CD14-positive monocyte (primary cell): ENCODE data around the gene PCOLCE2. TPM values are rescaled to one million over a fixed set of nuclear protein-coding genes. Genes with fewer than 3 reads are reported as not detected.

Source experiments
- DNase-seq, 3 donors: peaks; one replicate each; pipeline ENCODE4 v3.0.0-alpha.2; 2011 to 2022
- H2AFZ ChIP-seq: 2 replicates; pipeline ENCODE4 v1.6.0; 2012; ENCODE audit warnings: mild to moderate bottlenecking, low read depth, low read length, inconsistent platforms; ENCODE audit not compliant: insufficient read depth, poor library complexity, severe bottlenecking
- H3K27ac ChIP-seq, 2 donors: 1 replicate in 1 of 2; 2 replicates in 1 of 2; pipeline ENCODE4 v1.5.1; 2012 to 2013; ENCODE audit warnings: low read length in 2 of 2, control low read depth in 1 of 2, inconsistent platforms in 1 of 2, low read depth in 1 of 2, mild to moderate bottlenecking in 1 of 2
- H3K27me3 ChIP-seq, 2 donors: one replicate each; pipeline versions ENCODE4 v1.6.0 to v1.6.1; 2011 to 2013; ENCODE audit warnings: low read length in 2 of 2; ENCODE audit not compliant: control insufficient read depth in 2 of 2, insufficient read depth in 2 of 2
- H3K36me3 ChIP-seq, 2 donors: replicated peaks in 1 of 2; 1 replicate in 1 of 2; 2 replicates in 1 of 2; pipeline versions ENCODE4 v1.5.1 to v1.6.1; 2012 to 2013; ENCODE audit warnings: low read length in 2 of 2, control low read depth in 1 of 2, inconsistent platforms in 1 of 2, mild to moderate bottlenecking in 1 of 2; ENCODE audit not compliant: insufficient read depth in 2 of 2, control insufficient read depth in 1 of 2
- H3K4me1 ChIP-seq, 2 donors: 1 replicate in 1 of 2; 2 replicates in 1 of 2; pipeline versions ENCODE4 v1.5.1 to v1.6.1; 2012 to 2013; ENCODE audit warnings: low read length in 2 of 2, control low read depth in 1 of 2, inconsistent platforms in 1 of 2, mild to moderate bottlenecking in 1 of 2, moderate library complexity in 1 of 2; ENCODE audit not compliant: insufficient read depth in 2 of 2, control insufficient read depth in 1 of 2
- H3K4me2 ChIP-seq: replicated peaks from 2 replicates; pipeline ENCODE3; 2012; ENCODE audit warnings: low read length, moderate library complexity, mild to moderate bottlenecking; ENCODE audit not compliant: poor library complexity, severe bottlenecking; ENCODE audit errors: extremely low read depth
- H3K4me3 ChIP-seq, 3 experiments: fragments of 200-600 bp in 1 of 3; sonication (generic) in 1 of 3; replicated peaks in 1 of 3; 1 replicate in 2 of 3; 2 replicates in 1 of 3; pipeline ENCODE4 v1.5.1; 2011 to 2013; ENCODE audit warnings: low read length in 3 of 3, mild to moderate bottlenecking in 3 of 3, control low read depth in 2 of 3, low read depth in 2 of 3, inconsistent platforms in 1 of 3, moderate library complexity in 1 of 3
- H3K79me2 ChIP-seq: 2 replicates; pipeline ENCODE4 v1.6.0; 2012; ENCODE audit warnings: mild to moderate bottlenecking, control low read depth, inconsistent platforms, low read length, moderate library complexity; ENCODE audit not compliant: insufficient read depth
- H3K9ac ChIP-seq: 2 replicates; pipeline ENCODE4 v1.6.0; 2017; ENCODE audit warnings: low read length, mild to moderate bottlenecking; ENCODE audit not compliant: insufficient read depth, poor library complexity, severe bottlenecking
- H3K9me3 ChIP-seq, 2 donors: replicated peaks in 1 of 2; 1 replicate in 1 of 2; 2 replicates in 1 of 2; pipeline versions ENCODE4 v1.5.1 to v1.6.1; 2012 to 2013; ENCODE audit warnings: low read length in 2 of 2, control low read depth in 1 of 2; ENCODE audit not compliant: control insufficient read depth in 1 of 2, insufficient read depth in 1 of 2
- H4K20me1 ChIP-seq: 2 replicates; pipeline ENCODE4 v1.6.0; 2012; ENCODE audit warnings: mild to moderate bottlenecking, low read length, control low read depth, moderate library complexity; ENCODE audit not compliant: insufficient read depth
- H3K27ac Mint-ChIP-seq, 7 donors: one replicate each; pipeline ENCODE4 v1.8.0; 2020; ENCODE audit warnings: mild to moderate bottlenecking in 7 of 7, mixed read lengths in 7 of 7, moderate library complexity in 6 of 7, inconsistent platforms in 2 of 7
- H3K27me3 Mint-ChIP-seq, 3 donors: one replicate each; pipeline ENCODE4 v1.8.0; 2021 to 2022; ENCODE audit warnings: low read depth in 3 of 3, mild to moderate bottlenecking in 3 of 3, mixed read lengths in 3 of 3, moderate library complexity in 3 of 3, inconsistent platforms in 1 of 3
- H3K36me3 Mint-ChIP-seq, 2 donors: one replicate each; pipeline ENCODE4 v1.8.0; 2020; ENCODE audit warnings: mixed read lengths in 2 of 2, inconsistent platforms in 1 of 2, mild to moderate bottlenecking in 1 of 2
- H3K4me1 Mint-ChIP-seq: one replicate; pipeline ENCODE4 v1.8.0; 2020; ENCODE audit warnings: mild to moderate bottlenecking, mixed read lengths
- H3K4me3 Mint-ChIP-seq, 2 donors: one replicate each; pipeline ENCODE4 v1.8.0; 2020; ENCODE audit warnings: mild to moderate bottlenecking in 2 of 2, mixed read lengths in 2 of 2, moderate library complexity in 1 of 2
- H3K9me3 Mint-ChIP-seq, 7 donors: one replicate each; pipeline ENCODE4 v1.8.0; 2020 to 2022; ENCODE audit warnings: mixed read lengths in 7 of 7, mild to moderate bottlenecking in 6 of 7, moderate library complexity in 6 of 7, inconsistent platforms in 2 of 7
- CTCF ChIP-seq: fragments of 200-600 bp; IDR thresholded peaks from one replicate; pipeline ENCODE4 v1.8.0; 2022; ENCODE audit warnings: antibody characterized with exemption, mild to moderate bottlenecking
- WGBS: methylation state at CpG from one replicate; pipeline ENCODE4 v1.1.5; 2013; ENCODE audit warnings: missing lambda C conversion rate; ENCODE audit not compliant: insufficient coverage; 5-methylcytosine and 5-hydroxymethylcytosine counted together
- intact Hi-C, 2 donors: fragments of 100-400 bp; cut with micrococcal nuclease; formaldehyde crosslinking; loops; one replicate each; pipeline versions ENCODE4 v1.15.0 to v1.15.1; 2023
- polyA plus RNA-seq, 3 donors: library from polyadenylated mRNA; depleted of rRNA in 1 of 3; unstranded in 2 of 3; stranded (reverse) in 1 of 3; fragments of 300-500 nt in 2 of 3; fragments of >200 nt in 1 of 3; fragmentation: Illumina TruSeq in 2 of 3; gene quantifications; 1 replicate in 2 of 3; 2 replicates in 1 of 3; pipeline ENCODE4 v1.2.3, GENCODE V29; 2012 to 2021

Gene PCOLCE2
- polyA plus RNA-seq, 3 donors: not detected

- Mint-ChIP-seq H3K27me3 (peaks cover 0 to 2% (median 0%) of the 10 kb centered on the region in 3 donors), H3K36me3 (peaks cover 0 to 2% of the 10 kb centered on the region in 2 donors), H3K4me3 (no peak overlapping the region), H3K4me1 (peaks cover 2% of the 10 kb centered on the region), H3K9me3 (no peaks in the 10 kb centered on the region), H3K27ac (no peak overlapping the region)
- Histone ChIP-seq H3K4me3 (no peak overlapping the region), H3K9me3 (no peaks in the 10 kb centered on the region), H4K20me1 (no peaks in the 10 kb centered on the region), H3K27me3 (no peaks in the 10 kb centered on the region), H3K36me3 (no peaks in the 10 kb centered on the region), H3K9ac (no peak overlapping the region), H3K4me1 (no peaks in the 10 kb centered on the region), H3K27ac (no peak overlapping the region), H3K4me2 (no peak overlapping the region), H2AFZ (no peak overlapping the region), H3K79me2 (no peaks in the 10 kb centered on the region)
- 97% methylated on average over 6 of the region's 9 CpGs for WGBS
- no peak for TF ChIP-seq CTCF
- no peak for DNase-seq
- intact Hi-C loops: no loop called here
Observed at GRCh38 chr3:142818651-142819050, 70.2 kb downstream of the PCOLCE2 start.

- Mint-ChIP-seq H3K27me3 (peaks cover 0 to 2% (median 0%) of the 10 kb centered on the region in 3 donors), H3K9me3 (no peaks in the 10 kb centered on the region), H3K27ac (no peak overlapping the region), H3K36me3 (peaks cover 0 to 2% of the 10 kb centered on the region in 2 donors), H3K4me1 (peaks cover 2% of the 10 kb centered on the region), H3K4me3 (no peak overlapping the region)
- TF ChIP-seq CTCF: no peak
- Histone ChIP-seq H3K9ac (no peak overlapping the region), H2AFZ (no peak overlapping the region), H3K36me3 (no peaks in the 10 kb centered on the region), H3K27me3 (no peaks in the 10 kb centered on the region), H3K9me3 (no peaks in the 10 kb centered on the region), H3K27ac (no peak overlapping the region), H3K4me3 (no peak overlapping the region), H3K4me2 (no peak overlapping the region), H4K20me1 (no peaks in the 10 kb centered on the region), H3K4me1 (no peaks in the 10 kb centered on the region), H3K79me2 (no peaks in the 10 kb centered on the region)
- no peak for DNase-seq
- intact Hi-C loops: no loop called here
- WGBS: 88% methylated on average over 5 of the region's 7 CpGs
Observed at GRCh38 chr3:142817897-142818296, 71.0 kb downstream of the PCOLCE2 start.
